HepG2 (cell line): ENCODE measurements around the gene GLTPD2. TPM values are rescaled to one million over a fixed set of nuclear protein-coding genes. Genes with fewer than 3 reads are reported as not detected.
A peak's percentile ranks its signal among the peaks of the same experiment; 100 is the strongest.

Experiments
- ARNT ChIP-seq: fragments of 450-650 bp; IDR thresholded peaks from 2 replicates; pipeline ENCODE4 v1.6.1; 2017
- BRF2 ChIP-seq: sonication (generic); formaldehyde crosslinking; IDR thresholded peaks from 2 replicates; pipeline ENCODE4 v1.8.1; 2022; ENCODE audit warnings: mild to moderate bottlenecking, missing genetic modification reagents
- FOXA1 ChIP-seq, 2 experiments: fragments of 450-650 bp in 1 of 2; sonication (generic) in 1 of 2; formaldehyde crosslinking in 1 of 2; IDR thresholded peaks; 2 replicates each; pipeline versions ENCODE4 v1.4.0 to v1.6.1; 2016 to 2020; ENCODE audit warnings: missing genetic modification reagents in 1 of 2
- HHEX ChIP-seq: IDR thresholded peaks from 2 replicates; pipeline ENCODE4 v1.6.1; 2016; ENCODE audit warnings: control low read depth
- HNF4A ChIP-seq: sonication (generic); formaldehyde crosslinking; IDR thresholded peaks from 2 replicates; pipeline ENCODE4 v1.4.0; 2020; ENCODE audit warnings: missing genetic modification reagents
- KLF16 ChIP-seq, 2 experiments: sonication (generic) in 1 of 2; formaldehyde crosslinking in 1 of 2; IDR thresholded peaks; 2 replicates each; pipeline versions ENCODE4 v1.6.1 to v1.8.0; 2016 to 2023; ENCODE audit warnings: missing genetic modification reagents in 2 of 2, missing compliant biosample characterization in 1 of 2
- MEIS2 ChIP-seq: sonication (generic); formaldehyde crosslinking; IDR thresholded peaks from 2 replicates; pipeline ENCODE4 v1.9.0; 2021; ENCODE audit warnings: mild to moderate bottlenecking, missing genetic modification reagents
- MIXL1 ChIP-seq: IDR thresholded peaks from 2 replicates; pipeline ENCODE4 v1.6.1; 2016
- NCOR1 ChIP-seq: fragments of 200-600 bp; sonication (generic); IDR thresholded peaks from 2 replicates; pipeline ENCODE4 v1.7.0; 2017; ENCODE audit warnings: antibody characterized with exemption, low read length, borderline replicate concordance
- NFATC3 ChIP-seq: sonication (generic); formaldehyde crosslinking; IDR thresholded peaks from 2 replicates; pipeline ENCODE4 v1.5.1; 2020; ENCODE audit warnings: mild to moderate bottlenecking, missing genetic modification reagents
- PCBP2 ChIP-seq: fragments of 200-400 bp; formaldehyde crosslinking; optimal IDR thresholded peaks from 2 replicates; pipeline ENCODE3; 2018; ENCODE audit warnings: low read length, low read depth; ENCODE audit not compliant: poor library complexity, severe bottlenecking
- RARA ChIP-seq: IDR thresholded peaks from 2 replicates; pipeline ENCODE4 v1.6.1; 2016; ENCODE audit warnings: missing genetic modification reagents, missing compliant biosample characterization
- SKIL ChIP-seq: sonication (generic); formaldehyde crosslinking; IDR thresholded peaks from 2 replicates; pipeline ENCODE4 v1.8.0; 2022; ENCODE audit warnings: missing genetic modification reagents, mild to moderate bottlenecking, moderate library complexity, borderline replicate concordance
- SRF ChIP-seq: IDR thresholded peaks from 2 replicates; pipeline ENCODE4 v1.6.1; 2011; ENCODE audit warnings: mild to moderate bottlenecking, low read depth, low read length, moderate library complexity
- SRSF9 ChIP-seq: fragments of 200-400 bp; formaldehyde crosslinking; IDR thresholded peaks from 2 replicates; pipeline ENCODE4 v1.6.1; 2018; ENCODE audit warnings: borderline replicate concordance, mild to moderate bottlenecking, low read depth, low read length; ENCODE audit not compliant: insufficient read depth, poor library complexity, severe bottlenecking
- SSRP1 ChIP-seq: IDR thresholded peaks from 2 replicates; pipeline ENCODE4 v1.6.1; 2016; ENCODE audit warnings: control low read depth
- TOE1 ChIP-seq: sonication (generic); formaldehyde crosslinking; IDR thresholded peaks from 2 replicates; pipeline ENCODE4 v1.4.0; 2020; ENCODE audit warnings: mild to moderate bottlenecking, missing genetic modification reagents
- ZIK1 ChIP-seq: sonication (generic); formaldehyde crosslinking; IDR thresholded peaks from 2 replicates; pipeline ENCODE4 v1.5.0; 2020; ENCODE audit warnings: mild to moderate bottlenecking, low read depth, missing genetic modification reagents, borderline replicate concordance
- ZNF143 ChIP-seq: sonication (generic); formaldehyde crosslinking; IDR thresholded peaks from 2 replicates; pipeline ENCODE4 v1.4.0; 2020; ENCODE audit warnings: missing genetic modification reagents
- ZNF225 ChIP-seq: sonication (generic); formaldehyde crosslinking; IDR thresholded peaks from 2 replicates; pipeline ENCODE4 v1.4.0; 2020; ENCODE audit warnings: mild to moderate bottlenecking, missing genetic modification reagents
- ZNF24 ChIP-seq: fragments of 450-650 bp; IDR thresholded peaks from 2 replicates; pipeline ENCODE4 v1.6.1; 2017; ENCODE audit warnings: antibody characterized with exemption, mild to moderate bottlenecking
- ZNF251 ChIP-seq: sonication (generic); formaldehyde crosslinking; IDR thresholded peaks from 2 replicates; pipeline ENCODE4 v1.9.0; 2021; ENCODE audit warnings: mild to moderate bottlenecking, missing genetic modification reagents
- ZNF572 ChIP-seq: sonication (generic); formaldehyde crosslinking; IDR thresholded peaks from 2 replicates; pipeline ENCODE4 v1.5.1; 2020; ENCODE audit warnings: mild to moderate bottlenecking, missing genetic modification reagents
- ZNF629 ChIP-seq: sonication (generic); formaldehyde crosslinking; conservative IDR thresholded peaks from 2 replicates; pipeline ENCODE4 v1.5.0; 2020; ENCODE audit warnings: missing genetic modification reagents
- ZNF780A ChIP-seq: sonication (generic); formaldehyde crosslinking; IDR thresholded peaks from 2 replicates; pipeline ENCODE4 v1.8.0; 2022; ENCODE audit warnings: mild to moderate bottlenecking, missing genetic modification reagents, moderate library complexity
- polyA plus RNA-seq, 8 experiments: library from polyadenylated mRNA; depleted of rRNA in 3 of 8; stranded (reverse) in 7 of 8; unstranded in 1 of 8; fragments of >200 nt; fragmentation: Illumina TruSeq in 4 of 8; extraction: Trizol in 4 of 8; gene quantifications; 2 replicates each; pipeline versions ENCODE4 v1.2.1 to v1.2.3, GENCODE V29; 2011 to 2016; ENCODE audit warnings: low read depth in 4 of 8, missing spikeins in 1 of 8, mixed read lengths in 1 of 8; ENCODE audit not compliant: insufficient read depth in 1 of 8
- total RNA-seq, 5 experiments: library from RNA; depleted of rRNA; stranded (reverse); fragments of >200 nt; fragmentation: Illumina TruSeq; extraction: Trizol; gene quantifications; 2 replicates each; pipeline ENCODE4 v1.2.3, GENCODE V29; 2016; ENCODE audit warnings: low read depth in 1 of 5
- TF ChIP-seq, protein P1 (sequence below): sonication (generic); formaldehyde crosslinking; IDR thresholded peaks from 2 replicates; pipeline ENCODE4 v1.4.0; 2020; ENCODE audit warnings: mild to moderate bottlenecking, missing genetic modification reagents, borderline replicate concordance

GLTPD2 gene
- total and polyA plus RNA-seq, 2 of the 13 experiments (the other 11 are each of a cell fraction or from before 2014, with no cell fraction given), result 7.5 to 12.9 TPM

DNA sequence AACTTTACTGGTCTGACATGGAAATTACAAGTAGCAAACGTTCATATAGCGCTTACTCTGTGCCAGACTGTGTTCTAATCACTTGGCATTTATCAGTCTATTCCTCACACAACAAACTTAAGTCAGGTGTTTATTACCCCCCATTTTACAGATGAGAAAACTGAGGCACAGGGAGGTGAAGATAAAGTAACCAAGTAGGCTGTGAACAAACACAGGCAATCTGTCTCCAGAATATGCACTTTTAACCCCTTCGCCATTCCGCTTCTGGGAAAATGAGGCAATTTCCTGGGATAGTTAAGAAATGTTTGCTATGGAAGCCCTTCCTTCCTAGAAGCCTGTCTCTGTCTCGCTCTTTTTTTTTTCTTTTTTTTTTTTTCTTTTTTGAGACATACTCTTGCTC lies 36.8 kb upstream of the GLTPD2 start (continued):
- TF ChIP-seq ZIK1 (CRISPR knock-in tag), result no peak
- TF ChIP-seq SRSF9, result no peak
- no peak for TF ChIP-seq SKIL (CRISPR knock-in tag)
- 0 out of 4 replicates have a peak, but pooled peaks of 1 of the 2 experiments have one; percentile 20 for TF ChIP-seq KLF16 (CRISPR knock-in tag; IDR thresholded peaks at IDR 0.05)
- no peak for TF ChIP-seq SRF
- TF ChIP-seq NCOR1, result no peak; the same call in 1 of the 2 replicates
- TF ChIP-seq BRF2, result no peak
- TF ChIP-seq PCBP2, result no peak
- TF ChIP-seq ZNF572 (CRISPR knock-in tag), result no peak
- TF ChIP-seq, protein P1, sequence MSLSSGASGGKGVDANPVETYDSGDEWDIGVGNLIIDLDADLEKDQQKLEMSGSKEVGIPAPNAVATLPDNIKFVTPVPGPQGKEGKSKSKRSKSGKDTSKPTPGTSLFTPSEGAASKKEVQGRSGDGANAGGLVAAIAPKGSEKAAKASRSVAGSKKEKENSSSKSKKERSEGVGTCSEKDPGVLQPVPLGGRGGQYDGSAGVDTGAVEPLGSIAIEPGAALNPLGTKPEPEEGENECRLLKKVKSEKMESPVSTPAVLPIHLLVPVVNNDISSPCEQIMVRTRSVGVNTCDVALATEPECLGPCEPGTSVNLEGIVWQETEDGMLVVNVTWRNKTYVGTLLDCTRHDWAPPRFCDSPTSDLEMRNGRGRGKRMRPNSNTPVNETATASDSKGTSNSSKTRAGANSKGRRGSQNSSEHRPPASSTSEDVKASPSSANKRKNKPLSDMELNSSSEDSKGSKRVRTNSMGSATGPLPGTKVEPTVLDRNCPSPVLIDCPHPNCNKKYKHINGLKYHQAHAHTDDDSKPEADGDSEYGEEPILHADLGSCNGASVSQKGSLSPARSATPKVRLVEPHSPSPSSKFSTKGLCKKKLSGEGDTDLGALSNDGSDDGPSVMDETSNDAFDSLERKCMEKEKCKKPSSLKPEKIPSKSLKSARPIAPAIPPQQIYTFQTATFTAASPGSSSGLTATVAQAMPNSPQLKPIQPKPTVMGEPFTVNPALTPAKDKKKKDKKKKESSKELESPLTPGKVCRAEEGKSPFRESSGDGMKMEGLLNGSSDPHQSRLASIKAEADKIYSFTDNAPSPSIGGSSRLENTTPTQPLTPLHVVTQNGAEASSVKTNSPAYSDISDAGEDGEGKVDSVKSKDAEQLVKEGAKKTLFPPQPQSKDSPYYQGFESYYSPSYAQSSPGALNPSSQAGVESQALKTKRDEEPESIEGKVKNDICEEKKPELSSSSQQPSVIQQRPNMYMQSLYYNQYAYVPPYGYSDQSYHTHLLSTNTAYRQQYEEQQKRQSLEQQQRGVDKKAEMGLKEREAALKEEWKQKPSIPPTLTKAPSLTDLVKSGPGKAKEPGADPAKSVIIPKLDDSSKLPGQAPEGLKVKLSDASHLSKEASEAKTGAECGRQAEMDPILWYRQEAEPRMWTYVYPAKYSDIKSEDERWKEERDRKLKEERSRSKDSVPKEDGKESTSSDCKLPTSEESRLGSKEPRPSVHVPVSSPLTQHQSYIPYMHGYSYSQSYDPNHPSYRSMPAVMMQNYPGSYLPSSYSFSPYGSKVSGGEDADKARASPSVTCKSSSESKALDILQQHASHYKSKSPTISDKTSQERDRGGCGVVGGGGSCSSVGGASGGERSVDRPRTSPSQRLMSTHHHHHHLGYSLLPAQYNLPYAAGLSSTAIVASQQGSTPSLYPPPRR (CRISPR knock-in tag), result no peak
- no peak; the same call in 1 of the 2 replicates for TF ChIP-seq SSRP1 (CRISPR knock-in tag)
- TF ChIP-seq ZNF629 (CRISPR knock-in tag), result peak; percentile 99
- no peak for TF ChIP-seq NFATC3 (CRISPR knock-in tag)
- no peak for TF ChIP-seq FOXA1 (IDR thresholded peaks at IDR 0.05)
- 0 out of 2 replicates have a peak, but pooled peaks have one; percentile 33 for TF ChIP-seq FOXA1 (CRISPR knock-in tag; IDR thresholded peaks at IDR 0.05)
- TF ChIP-seq ZNF780A (CRISPR knock-in tag), result no peak
- no peak for TF ChIP-seq HHEX (CRISPR knock-in tag)
- TF ChIP-seq MIXL1 (CRISPR knock-in tag), result no peak
- no peak for TF ChIP-seq ZNF251 (CRISPR knock-in tag)
- peak; percentile 92 for TF ChIP-seq RARA
- no peak for TF ChIP-seq ARNT
- TF ChIP-seq ZNF24, result no peak; the same call in 1 of the 2 replicates
- no peak for TF ChIP-seq TOE1 (CRISPR knock-in tag)
- TF ChIP-seq ZNF225 (CRISPR knock-in tag), result no peak
- TF ChIP-seq HNF4A (CRISPR knock-in tag), result peak; percentile 10; the same call in 1 of the 2 replicates
- TF ChIP-seq MEIS2 (CRISPR knock-in tag), result no peak
- TF ChIP-seq ZNF143 (CRISPR knock-in tag), result no peak
